Liver (tissue), 9 donors: ENCODE results near the gene CCDC91. TPM values are rescaled to one million over a fixed set of nuclear protein-coding genes. Genes with fewer than 3 reads are reported as not detected.

Experiments
- DNase-seq: peaks from one replicate; pipeline ENCODE4 v3.0.0-alpha.2; 2017; ENCODE audit warnings: low spot score
- H3K27ac ChIP-seq, 2 donors: one replicate each; pipeline ENCODE4 v1.7.0; 2013; ENCODE audit warnings: inconsistent platforms in 2 of 2, low read length in 2 of 2, control low read depth in 1 of 2, low read depth in 1 of 2, mild to moderate bottlenecking in 1 of 2
- H3K27me3 ChIP-seq, 4 donors: one replicate each; pipeline versions ENCODE4 v1.6.1 to v1.7.0; 2013; ENCODE audit warnings: low read length in 3 of 4, inconsistent platforms in 1 of 4, mild to moderate bottlenecking in 1 of 4, moderate library complexity in 1 of 4; ENCODE audit not compliant: control insufficient read depth in 4 of 4, insufficient read depth in 4 of 4
- H3K36me3 ChIP-seq, 4 donors: one replicate each; pipeline versions ENCODE4 v1.6.1 to v1.7.0; 2013; ENCODE audit warnings: low read length in 3 of 4, mild to moderate bottlenecking in 3 of 4, low read depth in 1 of 4, moderate library complexity in 1 of 4; ENCODE audit not compliant: control insufficient read depth in 4 of 4, insufficient read depth in 3 of 4
- H3K4me1 ChIP-seq, 4 donors: one replicate each; pipeline versions ENCODE4 v1.6.1 to v1.7.0; 2013; ENCODE audit warnings: low read length in 3 of 4, mild to moderate bottlenecking in 3 of 4, moderate library complexity in 1 of 4; ENCODE audit not compliant: control insufficient read depth in 4 of 4, insufficient read depth in 4 of 4
- H3K4me3 ChIP-seq, 3 donors: one replicate each; pipeline versions ENCODE4 v1.6.1 to v1.7.0; 2013; ENCODE audit warnings: low read length in 3 of 3, control low read depth in 1 of 3, low read depth in 1 of 3, mild to moderate bottlenecking in 1 of 3
- H3K9ac ChIP-seq, 2 donors: one replicate each; pipeline ENCODE4 v1.7.0; 2013; ENCODE audit warnings: low read length in 2 of 2, mild to moderate bottlenecking in 2 of 2, moderate library complexity in 2 of 2, control low read depth in 1 of 2, low read depth in 1 of 2
- H3K9me3 ChIP-seq, 4 donors: one replicate each; pipeline versions ENCODE4 v1.6.1 to v1.7.0; 2013; ENCODE audit warnings: low read length in 3 of 4; ENCODE audit not compliant: control insufficient read depth in 4 of 4
- EGR1 ChIP-seq, 2 donors: IDR thresholded peaks; 2 replicates each; pipeline ENCODE4 v1.6.1; 2016 to 2018; ENCODE audit warnings: antibody characterized with exemption in 2 of 2, low read depth in 2 of 2
- FOXA1 ChIP-seq: IDR thresholded peaks from 2 replicates; pipeline ENCODE4 v1.6.1; 2016; ENCODE audit warnings: antibody characterized with exemption
- FOXA2 ChIP-seq: IDR thresholded peaks from 2 replicates; pipeline ENCODE4 v1.6.1; 2016; ENCODE audit warnings: antibody characterized with exemption
- GABPA ChIP-seq, 2 donors: IDR thresholded peaks in 1 of 2; conservative IDR thresholded peaks in 1 of 2; 2 replicates each; pipeline ENCODE4 v1.6.1; 2016; ENCODE audit warnings: antibody characterized with exemption in 2 of 2, mild to moderate bottlenecking in 1 of 2, moderate library complexity in 1 of 2
- HNF4G ChIP-seq: IDR thresholded peaks from 2 replicates; pipeline ENCODE4 v1.6.1; 2016; ENCODE audit warnings: antibody characterized with exemption
- JUND ChIP-seq, 2 donors: IDR thresholded peaks; 2 replicates each; pipeline ENCODE4 v1.6.1; 2016; ENCODE audit warnings: antibody characterized with exemption in 2 of 2
- NR2F2 ChIP-seq: IDR thresholded peaks from 2 replicates; pipeline ENCODE4 v1.6.1; 2016; ENCODE audit warnings: antibody characterized with exemption
- RAD21 ChIP-seq, 2 donors: IDR thresholded peaks; 2 replicates each; pipeline ENCODE4 v1.6.1; 2016; ENCODE audit warnings: antibody characterized with exemption in 2 of 2, mild to moderate bottlenecking in 2 of 2
- RXRA ChIP-seq, 2 donors: IDR thresholded peaks; 2 replicates each; pipeline ENCODE4 v1.6.1; 2017 to 2018; ENCODE audit warnings: antibody characterized with exemption in 2 of 2, mild to moderate bottlenecking in 1 of 2
- TAF1 ChIP-seq: conservative IDR thresholded peaks from 2 replicates; pipeline ENCODE4 v1.6.1; 2016; ENCODE audit warnings: antibody characterized with exemption, mild to moderate bottlenecking
- YY1 ChIP-seq: IDR thresholded peaks from 2 replicates; pipeline ENCODE4 v1.6.1; 2016; ENCODE audit warnings: antibody characterized with exemption, mild to moderate bottlenecking
- WGBS: extraction: QIAGEN DNeasy Blood & Tissue Kit; methylation state at CpG from one replicate; pipeline ENCODE4 v1.1.7; 2013; 5-methylcytosine and 5-hydroxymethylcytosine counted together
- polyA plus RNA-seq, 2 donors: library from polyadenylated mRNA; stranded (reverse) in 1 of 2; unstranded in 1 of 2; fragments of 200-250 nt in 1 of 2; fragments of >200 nt in 1 of 2; fragmentation: Nextera tagmentation in 1 of 2; extraction: Ambion mirVana in 1 of 2; gene quantifications; one replicate each; pipeline versions ENCODE4 v1.2.1 to v1.2.3, GENCODE V29; 2013 to 2015
- total RNA-seq, 2 donors: library from RNA; depleted of rRNA; stranded (reverse); fragments of >200 nt; gene quantifications; one replicate each; pipeline ENCODE4 v1.2.3, GENCODE V29; 2014
- TF ChIP-seq, protein P1 (sequence below): IDR thresholded peaks from 2 replicates; pipeline ENCODE4 v1.6.1; 2016; ENCODE audit warnings: antibody characterized with exemption
- TF ChIP-seq, protein P2 (sequence below): fragments of 150-350 bp; IDR thresholded peaks from 2 replicates; pipeline ENCODE4 v1.5.1; 2017; ENCODE audit warnings: improper control_type of control experiment, low read depth, low read length; ENCODE audit not compliant: missing input control
- TF ChIP-seq, protein P3 (sequence below): IDR thresholded peaks from 2 replicates; pipeline ENCODE4 v1.6.1; 2016; ENCODE audit warnings: antibody characterized with exemption
- TF ChIP-seq, protein P4 (sequence below): IDR thresholded peaks from 2 replicates; pipeline ENCODE4 v1.6.1; 2016; ENCODE audit warnings: antibody characterized with exemption, mild to moderate bottlenecking
- donor health status: healthy.
- donor health status: healthy.
- donor health status: healthy.
- donor health status: healthy.
- donor health status: healthy.

Gene CCDC91
- total and polyA plus RNA-seq, 4 donors, result 8.4 to 29.0 (median 15.1) TPM

DNA sequence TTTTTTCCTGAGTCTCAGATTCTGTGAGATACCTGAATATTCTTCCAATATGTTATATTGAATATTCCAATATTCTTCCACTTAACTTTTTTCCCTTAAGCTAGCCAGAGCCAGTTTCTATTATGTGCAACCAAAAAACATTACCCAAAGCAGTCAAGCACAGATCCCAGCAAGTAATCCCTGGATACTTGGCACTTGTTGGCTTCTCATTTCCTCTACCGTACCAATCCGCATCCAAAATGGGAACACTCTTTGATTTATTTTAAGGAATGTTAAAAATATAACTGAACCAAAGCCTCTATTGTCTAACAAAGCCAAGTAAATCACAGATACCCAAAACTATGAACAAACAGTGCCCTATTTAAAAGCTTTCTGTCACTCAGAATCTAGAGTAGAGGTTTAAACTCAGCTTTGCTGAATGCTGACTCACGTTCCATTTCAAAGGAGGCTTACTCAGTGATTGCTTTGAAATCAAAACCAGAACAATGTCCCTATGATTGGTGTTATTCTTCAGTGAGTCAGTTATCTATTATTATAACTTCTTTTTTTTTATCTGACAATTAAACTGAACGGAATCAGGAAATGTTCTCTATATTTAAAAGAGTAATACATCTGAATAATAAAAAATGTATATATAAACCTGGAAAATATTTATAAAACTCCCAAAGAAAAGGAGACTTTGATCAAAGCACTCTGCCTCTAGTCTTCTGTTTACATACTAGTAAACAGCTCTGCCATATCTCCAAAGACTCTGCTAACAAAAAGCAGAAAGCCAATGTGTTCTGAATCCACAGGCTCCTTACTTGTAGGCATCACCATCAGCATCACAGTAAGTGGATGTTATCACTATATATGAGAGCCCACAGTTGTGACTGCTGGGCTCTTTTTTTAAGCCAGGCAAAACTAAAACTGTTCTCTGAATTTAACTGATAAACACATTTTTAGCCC, 360.8 kb downstream of the CCDC91 start:
- no peaks in the 10 kb centered on the region for H3K27me3 ChIP-seq
- H3K9me3 ChIP-seq, result no peaks in the 10 kb centered on the region
- no peaks in the 10 kb centered on the region for H3K4me1 ChIP-seq
- TF ChIP-seq RXRA (IDR thresholded peaks at IDR 0.05) (no peak), HNF4G (no peak)
- DNase-seq, result no peak
- H3K9ac ChIP-seq, result no peak overlapping the region
- 89% methylated on average over 4 of the region's 4 CpGs for WGBS
- H3K4me3 ChIP-seq, result no peak overlapping the region
- no peaks in the 10 kb centered on the region for H3K36me3 ChIP-seq
- no peak overlapping the region for H3K27ac ChIP-seq

DNA sequence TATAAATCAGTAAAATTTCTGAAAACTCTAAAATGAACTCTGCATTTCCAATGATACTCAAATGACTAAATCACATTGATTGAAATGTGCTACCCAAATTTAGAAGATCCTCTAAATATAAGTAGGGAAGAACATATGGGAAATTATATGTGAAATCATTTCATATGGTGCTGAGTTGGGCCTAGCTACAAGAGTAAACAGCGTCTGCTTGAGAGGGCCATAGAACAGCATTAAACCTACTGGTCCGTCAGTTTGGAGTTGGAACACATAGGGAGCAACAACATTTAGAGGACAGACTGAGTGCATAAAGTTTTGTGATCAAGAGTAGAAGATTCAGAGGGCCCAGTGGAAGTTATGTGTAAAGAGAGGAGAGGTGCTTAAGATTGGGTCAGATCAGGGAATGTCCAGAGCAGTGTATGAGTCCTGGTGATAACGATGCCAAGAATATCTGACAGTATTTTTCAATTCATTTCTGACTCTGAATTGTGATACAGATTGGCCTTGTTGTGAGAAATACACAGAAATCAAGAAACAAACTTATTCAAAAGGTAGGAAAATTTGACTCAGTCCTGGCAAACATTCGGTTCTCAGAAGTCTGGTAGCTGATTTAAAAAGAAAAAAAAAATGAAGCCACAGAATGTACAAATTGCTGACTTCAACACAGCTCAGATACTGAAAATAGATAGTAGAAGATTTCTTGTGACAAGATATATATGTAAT, 362.2 kb downstream of the CCDC91 start:
- no peaks in the 10 kb centered on the region for H3K27me3 ChIP-seq
- H3K36me3 ChIP-seq, result no peaks in the 10 kb centered on the region
- H3K9ac ChIP-seq, result no peak overlapping the region
- H3K4me1 ChIP-seq, result no peaks in the 10 kb centered on the region
- H3K4me3 ChIP-seq, result no peak overlapping the region
- 89% methylated on average over 4 of the region's 4 CpGs for WGBS
- no peak for DNase-seq
- TF ChIP-seq, protein P1, sequence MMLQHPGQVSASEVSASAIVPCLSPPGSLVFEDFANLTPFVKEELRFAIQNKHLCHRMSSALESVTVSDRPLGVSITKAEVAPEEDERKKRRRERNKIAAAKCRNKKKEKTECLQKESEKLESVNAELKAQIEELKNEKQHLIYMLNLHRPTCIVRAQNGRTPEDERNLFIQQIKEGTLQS, result no peak
- no peak for TF ChIP-seq YY1
- no peak for TF ChIP-seq EGR1 (IDR thresholded peaks at IDR 0.05; ENCODE audit: low read depth in 2 of 2)
- TF ChIP-seq FOXA2, result no peak
- TF ChIP-seq, protein P2, sequence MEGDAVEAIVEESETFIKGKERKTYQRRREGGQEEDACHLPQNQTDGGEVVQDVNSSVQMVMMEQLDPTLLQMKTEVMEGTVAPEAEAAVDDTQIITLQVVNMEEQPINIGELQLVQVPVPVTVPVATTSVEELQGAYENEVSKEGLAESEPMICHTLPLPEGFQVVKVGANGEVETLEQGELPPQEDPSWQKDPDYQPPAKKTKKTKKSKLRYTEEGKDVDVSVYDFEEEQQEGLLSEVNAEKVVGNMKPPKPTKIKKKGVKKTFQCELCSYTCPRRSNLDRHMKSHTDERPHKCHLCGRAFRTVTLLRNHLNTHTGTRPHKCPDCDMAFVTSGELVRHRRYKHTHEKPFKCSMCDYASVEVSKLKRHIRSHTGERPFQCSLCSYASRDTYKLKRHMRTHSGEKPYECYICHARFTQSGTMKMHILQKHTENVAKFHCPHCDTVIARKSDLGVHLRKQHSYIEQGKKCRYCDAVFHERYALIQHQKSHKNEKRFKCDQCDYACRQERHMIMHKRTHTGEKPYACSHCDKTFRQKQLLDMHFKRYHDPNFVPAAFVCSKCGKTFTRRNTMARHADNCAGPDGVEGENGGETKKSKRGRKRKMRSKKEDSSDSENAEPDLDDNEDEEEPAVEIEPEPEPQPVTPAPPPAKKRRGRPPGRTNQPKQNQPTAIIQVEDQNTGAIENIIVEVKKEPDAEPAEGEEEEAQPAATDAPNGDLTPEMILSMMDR, result no peak
- no peak for TF ChIP-seq NR2F2
- TF ChIP-seq HNF4G, result no peak
- no peak for TF ChIP-seq TAF1
- no peak for TF ChIP-seq RAD21 (IDR thresholded peaks at IDR 0.05)
- no peak for TF ChIP-seq GABPA (IDR thresholded peaks at IDR 0.05 in 1 of 2, conservative IDR thresholded peaks at IDR 0.05 in 1 of 2)
- TF ChIP-seq RXRA (IDR thresholded peaks at IDR 0.05), result no peak
- no peak for TF ChIP-seq JUND (IDR thresholded peaks at IDR 0.05)
- H3K9me3 ChIP-seq, result no peaks in the 10 kb centered on the region
- H3K27ac ChIP-seq, result no peak overlapping the region

DNA sequence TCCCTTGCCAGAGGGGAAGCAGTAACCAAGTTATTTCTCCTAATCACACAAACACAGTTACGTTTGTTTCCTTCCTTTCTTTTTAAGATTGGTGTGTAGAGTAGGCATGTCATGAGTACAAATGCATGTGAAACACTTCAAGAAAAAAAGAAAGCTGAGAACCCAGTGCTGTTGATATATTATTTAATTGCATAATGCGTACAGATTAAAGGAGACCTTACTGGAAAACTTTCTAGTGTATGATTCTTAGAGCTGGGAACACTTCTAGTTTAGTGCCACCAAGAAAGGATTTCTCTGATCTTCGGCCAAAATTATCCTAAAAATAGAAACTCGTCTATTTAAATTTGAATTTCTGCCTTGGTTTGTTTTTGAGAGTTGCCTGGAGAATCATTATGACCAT, 365.5 kb downstream of the CCDC91 start:
- Histone ChIP-seq H3K36me3 (no peaks in the 10 kb centered on the region), H3K4me1 (no peaks in the 10 kb centered on the region), H3K9ac (no peak overlapping the region), H3K4me3 (no peak overlapping the region), H3K27ac (no peak overlapping the region), H3K9me3 (no peaks in the 10 kb centered on the region), H3K27me3 (no peaks in the 10 kb centered on the region)
- 85% methylated on average over 4 of the region's 4 CpGs for WGBS
- DNase-seq, result no peak
- TF ChIP-seq, protein P3, sequence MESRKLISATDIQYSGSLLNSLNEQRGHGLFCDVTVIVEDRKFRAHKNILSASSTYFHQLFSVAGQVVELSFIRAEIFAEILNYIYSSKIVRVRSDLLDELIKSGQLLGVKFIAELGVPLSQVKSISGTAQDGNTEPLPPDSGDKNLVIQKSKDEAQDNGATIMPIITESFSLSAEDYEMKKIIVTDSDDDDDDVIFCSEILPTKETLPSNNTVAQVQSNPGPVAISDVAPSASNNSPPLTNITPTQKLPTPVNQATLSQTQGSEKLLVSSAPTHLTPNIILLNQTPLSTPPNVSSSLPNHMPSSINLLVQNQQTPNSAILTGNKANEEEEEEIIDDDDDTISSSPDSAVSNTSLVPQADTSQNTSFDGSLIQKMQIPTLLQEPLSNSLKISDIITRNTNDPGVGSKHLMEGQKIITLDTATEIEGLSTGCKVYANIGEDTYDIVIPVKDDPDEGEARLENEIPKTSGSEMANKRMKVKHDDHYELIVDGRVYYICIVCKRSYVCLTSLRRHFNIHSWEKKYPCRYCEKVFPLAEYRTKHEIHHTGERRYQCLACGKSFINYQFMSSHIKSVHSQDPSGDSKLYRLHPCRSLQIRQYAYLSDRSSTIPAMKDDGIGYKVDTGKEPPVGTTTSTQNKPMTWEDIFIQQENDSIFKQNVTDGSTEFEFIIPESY, result no peak
- no peak for TF ChIP-seq FOXA1
- no peak for TF ChIP-seq YY1
- TF ChIP-seq, protein P4, sequence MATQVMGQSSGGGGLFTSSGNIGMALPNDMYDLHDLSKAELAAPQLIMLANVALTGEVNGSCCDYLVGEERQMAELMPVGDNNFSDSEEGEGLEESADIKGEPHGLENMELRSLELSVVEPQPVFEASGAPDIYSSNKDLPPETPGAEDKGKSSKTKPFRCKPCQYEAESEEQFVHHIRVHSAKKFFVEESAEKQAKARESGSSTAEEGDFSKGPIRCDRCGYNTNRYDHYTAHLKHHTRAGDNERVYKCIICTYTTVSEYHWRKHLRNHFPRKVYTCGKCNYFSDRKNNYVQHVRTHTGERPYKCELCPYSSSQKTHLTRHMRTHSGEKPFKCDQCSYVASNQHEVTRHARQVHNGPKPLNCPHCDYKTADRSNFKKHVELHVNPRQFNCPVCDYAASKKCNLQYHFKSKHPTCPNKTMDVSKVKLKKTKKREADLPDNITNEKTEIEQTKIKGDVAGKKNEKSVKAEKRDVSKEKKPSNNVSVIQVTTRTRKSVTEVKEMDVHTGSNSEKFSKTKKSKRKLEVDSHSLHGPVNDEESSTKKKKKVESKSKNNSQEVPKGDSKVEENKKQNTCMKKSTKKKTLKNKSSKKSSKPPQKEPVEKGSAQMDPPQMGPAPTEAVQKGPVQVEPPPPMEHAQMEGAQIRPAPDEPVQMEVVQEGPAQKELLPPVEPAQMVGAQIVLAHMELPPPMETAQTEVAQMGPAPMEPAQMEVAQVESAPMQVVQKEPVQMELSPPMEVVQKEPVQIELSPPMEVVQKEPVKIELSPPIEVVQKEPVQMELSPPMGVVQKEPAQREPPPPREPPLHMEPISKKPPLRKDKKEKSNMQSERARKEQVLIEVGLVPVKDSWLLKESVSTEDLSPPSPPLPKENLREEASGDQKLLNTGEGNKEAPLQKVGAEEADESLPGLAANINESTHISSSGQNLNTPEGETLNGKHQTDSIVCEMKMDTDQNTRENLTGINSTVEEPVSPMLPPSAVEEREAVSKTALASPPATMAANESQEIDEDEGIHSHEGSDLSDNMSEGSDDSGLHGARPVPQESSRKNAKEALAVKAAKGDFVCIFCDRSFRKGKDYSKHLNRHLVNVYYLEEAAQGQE, result no peak
- no peak for TF ChIP-seq TAF1
- no peak for TF ChIP-seq NR2F2
- TF ChIP-seq, protein P1, result no peak
